ENCODE data around the gene GRK3.

Gene GRK3

DNA sequence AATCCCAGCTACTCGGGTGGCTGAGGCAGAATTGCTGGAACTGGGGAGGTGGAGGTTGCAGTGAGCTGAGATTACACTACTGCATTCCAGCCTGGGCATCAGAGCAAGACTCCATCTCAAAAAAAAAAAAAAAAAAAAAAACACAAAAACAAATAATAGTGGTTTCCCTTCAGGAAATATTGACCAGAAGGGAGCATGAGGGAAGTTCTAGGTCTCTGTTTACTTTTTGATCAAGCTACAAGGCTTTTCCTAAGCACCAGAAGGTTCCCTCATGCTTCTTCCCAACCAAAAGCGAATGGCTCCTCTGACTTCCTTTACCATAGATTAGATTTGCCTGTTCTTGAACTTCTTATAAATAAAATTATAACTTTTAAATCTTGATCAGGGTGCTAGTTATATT is 195.8 kb downstream of the GRK3 start:
- DNase-seq (ENCODE audit: low spot score) = no peak

DNA sequence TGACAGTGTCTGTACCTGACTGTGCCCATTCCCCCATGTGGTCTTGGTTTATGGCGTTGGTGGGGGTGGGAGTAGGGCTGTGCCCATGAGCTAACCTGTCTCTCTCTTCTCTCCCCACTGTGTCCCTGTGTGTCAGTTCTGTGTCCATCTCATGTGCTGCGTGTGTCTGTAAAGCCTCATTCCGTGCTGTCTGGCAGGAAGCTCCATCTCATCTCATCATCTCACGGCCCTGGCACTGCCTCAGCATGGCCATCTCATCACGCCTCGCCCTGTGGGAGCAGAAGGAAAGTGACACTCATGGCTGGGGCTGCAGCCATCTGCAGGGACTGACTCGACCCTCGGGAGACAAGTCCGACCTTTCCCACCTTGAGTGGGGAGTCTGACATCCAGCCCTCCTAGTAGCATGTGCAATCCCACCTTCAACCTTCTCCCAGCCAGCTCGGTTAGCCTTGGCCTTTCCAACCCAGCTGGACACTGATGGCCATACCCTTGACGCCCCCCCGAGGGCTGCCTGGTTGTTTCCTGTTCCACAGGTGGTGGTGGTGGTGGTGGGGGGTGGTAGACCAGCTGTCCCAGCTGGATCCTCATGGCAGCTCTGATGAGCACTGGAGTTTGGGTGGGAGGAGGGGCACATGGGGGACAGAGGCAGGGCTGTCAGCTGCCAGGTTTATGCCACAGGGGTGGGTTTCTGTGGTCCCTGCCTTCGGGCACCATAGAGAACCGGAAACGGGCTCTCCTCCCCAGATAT is 196.5 kb downstream of the GRK3 start:
- no peak for DNase-seq (ENCODE audit: low spot score)

DNA sequence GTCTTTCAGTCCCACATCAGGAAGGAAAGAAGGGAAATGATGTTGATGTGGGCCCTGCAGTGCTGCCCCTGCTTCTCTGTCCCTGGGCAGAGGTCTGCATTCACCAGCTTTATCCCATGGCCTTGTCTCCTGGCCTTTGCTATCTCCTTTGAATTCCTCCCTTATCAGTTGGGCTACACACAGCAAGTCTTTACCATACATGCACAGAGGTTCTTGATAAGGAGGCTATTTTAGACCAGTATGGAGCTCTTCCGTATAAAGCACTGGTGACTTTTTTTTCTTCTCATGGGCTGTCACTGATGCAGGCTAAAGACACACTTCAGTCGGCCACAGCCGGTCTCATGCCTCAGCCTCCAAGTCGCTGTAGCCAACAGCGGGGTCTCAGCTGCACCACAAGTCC is 197.7 kb downstream of the GRK3 start:
- no peak for DNase-seq (ENCODE audit: low spot score)

DNA sequence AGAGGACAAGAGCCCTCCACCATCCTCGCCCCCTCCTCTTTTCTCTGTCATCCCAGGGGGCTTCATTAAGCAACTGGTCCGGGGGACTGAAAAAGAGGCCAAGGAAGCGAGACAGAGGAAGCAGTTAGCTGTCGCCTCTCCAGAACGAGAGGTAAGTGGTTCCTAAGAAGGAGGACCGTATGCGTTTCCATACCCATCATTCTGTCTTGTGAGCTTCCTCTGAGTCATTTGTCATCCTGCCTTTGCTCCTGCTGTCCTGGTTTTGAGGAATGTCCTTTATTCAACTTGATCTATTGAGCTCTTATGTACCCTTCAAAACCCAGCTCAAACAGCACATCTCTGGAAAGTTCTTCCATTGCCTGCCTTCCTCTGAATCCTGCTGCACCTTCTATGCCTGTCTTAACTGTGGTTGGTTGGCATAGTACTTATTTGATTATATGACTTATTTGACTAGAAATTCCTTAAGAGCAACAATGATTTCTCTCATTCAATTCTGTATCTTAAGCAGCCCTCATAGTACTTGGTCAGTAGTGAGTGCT is 198.8 kb downstream of the GRK3 start:
- DNase-seq (ENCODE audit: low spot score) = no peak

DNA sequence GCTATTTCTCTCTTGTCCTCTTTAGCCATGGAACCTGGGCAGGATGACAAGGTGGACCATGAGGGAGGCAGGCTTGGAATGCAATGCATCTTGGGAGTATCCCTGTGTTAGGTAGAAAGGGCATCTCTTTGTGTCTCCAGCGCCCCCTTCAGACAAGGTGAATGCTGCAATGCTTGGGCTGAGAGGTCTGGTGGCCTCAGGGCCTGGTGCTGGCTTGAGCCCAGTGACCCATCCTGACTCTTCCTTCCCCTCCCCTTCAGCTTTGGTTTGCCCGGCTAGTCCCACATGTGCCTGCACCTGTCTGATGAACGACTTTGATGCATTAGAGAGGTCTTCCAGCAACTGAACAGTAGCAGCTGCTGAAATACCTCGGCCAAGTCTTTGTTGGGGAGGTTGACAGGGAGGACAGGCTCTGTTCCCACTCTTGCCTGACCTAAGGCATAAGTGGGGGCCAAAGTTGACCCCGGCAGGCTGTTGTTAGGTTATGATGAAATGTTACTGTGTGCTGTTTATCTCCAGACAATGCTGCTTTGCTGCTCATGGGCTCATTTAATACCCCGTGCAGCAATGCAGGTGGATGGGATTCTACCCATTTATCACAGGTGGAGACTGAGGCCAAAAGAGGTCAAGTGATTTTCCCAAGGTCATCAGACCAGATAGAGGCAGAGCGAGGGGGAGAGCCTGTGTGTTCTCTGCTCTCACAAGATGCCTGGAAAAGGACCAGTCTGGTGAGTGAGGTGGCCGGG is 200.0 kb downstream of the GRK3 start:
- no peak for DNase-seq (ENCODE audit: low spot score)

DNA sequence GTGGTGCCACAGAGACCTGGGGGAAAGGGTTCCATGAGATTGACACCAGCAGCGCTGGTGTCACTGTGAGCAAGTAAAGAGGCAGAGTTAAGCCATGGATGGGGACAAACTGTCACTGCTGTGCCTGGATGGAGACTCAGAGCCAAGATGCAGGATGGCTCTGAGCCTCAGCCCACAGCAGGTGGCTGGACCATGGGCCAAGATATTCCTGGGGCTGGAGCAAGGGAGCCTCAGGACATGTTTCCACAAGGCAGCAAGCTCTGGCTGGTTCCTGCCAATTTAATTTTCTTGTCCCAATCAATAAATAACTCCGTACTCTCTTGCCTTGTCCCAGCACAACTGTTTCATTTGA is 200.5 kb downstream of the GRK3 start:
- no peak for DNase-seq (ENCODE audit: low spot score)

DNA sequence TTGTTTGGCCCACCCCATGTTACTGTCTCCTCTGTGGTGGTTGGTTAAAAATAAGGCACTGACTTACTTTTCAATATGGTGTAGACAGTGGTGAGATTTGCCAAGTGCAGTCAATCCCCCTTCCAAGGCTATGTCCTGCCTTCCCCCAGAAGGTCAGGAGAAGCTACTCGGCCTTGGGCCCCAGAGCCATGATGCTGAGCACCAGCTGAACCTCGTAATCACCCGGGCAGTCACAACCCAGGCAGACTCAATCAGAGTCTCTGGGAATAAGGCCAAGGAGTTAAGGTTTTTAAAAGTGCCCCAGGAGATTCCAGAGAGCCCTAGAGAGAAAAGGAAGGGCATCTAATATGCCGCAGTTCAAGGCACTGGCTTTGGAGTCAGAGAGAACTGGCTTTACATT is 201.3 kb downstream of the GRK3 start:
- no peak for DNase-seq (ENCODE audit: low spot score)

DNA sequence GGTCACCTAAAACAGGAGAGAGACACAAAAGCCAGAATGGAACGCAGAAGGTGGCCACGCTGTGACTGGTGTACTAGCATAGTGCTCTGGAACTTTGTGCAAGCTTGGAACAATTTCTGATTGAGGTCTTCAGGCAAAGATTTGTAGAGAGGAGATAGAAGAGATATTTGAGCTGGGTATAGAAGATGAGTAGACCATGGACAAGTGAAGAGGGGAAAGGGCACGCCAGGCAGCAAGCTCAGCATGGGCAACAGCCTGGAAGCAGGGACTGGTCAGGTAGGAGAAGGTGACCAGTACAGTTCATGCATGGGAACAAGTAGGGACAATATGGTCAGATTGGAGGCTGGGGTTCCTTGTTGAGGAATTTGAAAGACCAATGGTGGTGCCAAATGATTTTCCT is 201.9 kb downstream of the GRK3 start:
- no peak for DNase-seq (ENCODE audit: low spot score)

DNA sequence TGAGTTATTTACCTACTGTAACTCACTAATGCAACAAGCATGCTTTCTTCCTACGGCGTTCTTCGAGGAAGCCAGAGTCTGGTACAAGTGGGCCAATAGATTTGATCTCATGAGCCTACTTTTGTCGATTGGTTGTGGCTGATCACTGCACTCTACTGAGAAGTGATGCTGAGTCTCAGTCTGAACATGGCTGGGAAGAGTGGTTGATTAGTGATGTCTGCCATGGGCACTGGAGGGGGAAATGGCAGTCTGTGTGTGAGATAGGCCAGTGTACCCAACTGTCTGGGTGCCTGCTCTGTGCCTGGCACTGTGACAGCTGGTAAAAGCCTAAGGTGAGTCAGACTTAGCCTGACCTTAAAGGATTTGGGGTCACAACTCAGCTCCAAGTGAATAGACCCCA is 205.9 kb downstream of the GRK3 start:
- DNase-seq (ENCODE audit: low spot score) = no peak

DNA sequence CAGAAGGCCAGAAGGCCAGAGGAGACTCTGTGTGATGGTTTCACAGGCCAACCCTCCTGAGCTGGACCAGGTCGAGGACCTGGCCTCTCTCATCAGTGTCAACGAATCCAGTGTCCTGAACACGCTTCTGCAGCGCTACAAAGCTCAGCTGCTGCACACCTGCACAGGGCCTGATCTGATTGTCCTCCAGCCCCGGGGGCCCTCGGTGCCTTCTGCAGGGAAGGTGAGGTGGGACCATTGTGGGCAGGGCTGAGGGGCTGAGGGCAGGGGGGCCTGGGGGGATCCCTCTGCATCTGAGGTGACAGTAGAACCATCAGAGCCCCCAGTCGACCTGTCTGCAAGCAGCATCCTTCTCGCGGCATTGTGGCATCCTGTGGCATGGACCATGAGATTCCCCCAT is 207.8 kb downstream of the GRK3 start:
- DNase-seq (ENCODE audit: low spot score) = no peak

DNA sequence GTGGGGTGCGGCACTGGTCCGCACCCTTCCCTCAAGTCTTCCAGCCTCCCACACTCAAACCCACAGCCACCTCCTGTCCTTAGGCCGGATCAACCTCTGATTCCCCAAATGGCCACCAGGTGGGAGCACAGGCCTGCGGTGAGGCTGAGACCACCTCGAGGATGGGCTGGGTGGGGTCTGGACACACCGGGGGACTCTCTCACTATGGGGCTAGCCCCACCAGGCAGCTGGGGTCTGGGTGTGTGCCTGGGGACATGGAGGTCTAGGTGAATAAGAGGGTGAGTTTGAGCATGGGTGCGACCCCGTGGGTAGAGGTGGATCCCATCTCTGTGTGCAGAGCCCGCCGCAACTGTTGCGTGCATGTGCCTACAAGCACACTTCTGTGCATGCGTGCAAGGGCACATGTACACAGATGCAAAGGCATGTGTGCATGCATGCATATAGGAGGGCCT is 210.1 kb downstream of the GRK3 start:
- DNase-seq (ENCODE audit: low spot score) = no peak

DNA sequence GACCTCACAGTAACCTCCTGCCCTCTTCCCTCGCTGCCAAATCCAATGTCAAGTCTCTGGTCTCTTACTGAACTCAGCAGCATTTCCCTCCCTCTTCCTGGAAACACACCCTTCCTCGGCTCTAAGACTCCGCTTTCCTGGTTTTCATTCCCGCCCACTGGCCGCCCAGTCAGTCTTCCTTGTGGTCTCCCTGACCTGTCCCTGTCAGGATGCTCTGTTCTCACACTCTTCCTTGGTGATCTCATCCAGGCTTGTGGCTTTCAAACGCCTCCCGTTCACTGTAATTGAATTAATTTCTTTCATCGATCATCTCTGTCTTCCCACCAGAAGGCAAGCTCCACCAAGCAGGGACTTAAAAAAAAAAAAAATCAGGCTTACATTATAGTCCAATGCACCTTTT is 211.1 kb downstream of the GRK3 start:
- DNase-seq (ENCODE audit: low spot score) = no peak

DNA sequence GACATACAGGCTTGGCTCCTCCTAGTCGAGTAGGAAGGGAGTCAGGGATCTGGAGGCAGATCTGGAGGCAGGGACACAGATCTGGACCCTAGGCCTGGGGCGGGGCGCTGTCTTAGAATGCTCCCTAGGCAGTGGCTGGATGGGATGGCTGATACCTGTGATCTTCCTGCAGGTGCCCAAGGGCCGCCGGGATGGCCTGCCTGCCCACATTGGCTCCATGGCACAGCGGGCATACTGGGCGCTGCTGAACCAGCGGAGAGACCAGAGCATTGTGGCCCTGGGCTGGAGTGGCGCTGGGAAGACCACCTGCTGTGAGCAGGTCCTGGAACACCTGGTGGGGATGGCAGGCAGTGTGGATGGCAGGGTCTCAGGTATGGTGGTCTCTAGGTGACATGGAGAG is 212.9 kb downstream of the GRK3 start:
- no peak for DNase-seq (ENCODE audit: low spot score)

DNA sequence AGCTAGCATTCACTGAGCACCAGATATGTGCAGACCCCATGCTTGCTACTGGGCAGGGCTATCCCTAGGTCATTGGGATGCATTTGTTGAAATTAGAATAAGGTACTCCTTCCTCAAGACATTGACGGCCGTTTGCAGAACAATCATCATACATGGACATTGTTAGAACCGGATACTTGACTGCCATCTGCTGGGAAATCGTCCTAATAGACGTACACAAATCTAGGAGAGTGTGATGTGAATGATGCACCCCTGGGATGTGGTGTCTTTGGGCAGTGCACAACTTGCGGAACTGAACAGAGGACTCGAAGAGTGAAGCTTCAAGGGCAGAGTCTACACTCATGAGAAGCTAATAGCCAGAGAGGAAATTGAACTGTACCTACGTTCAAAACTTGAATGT is 213.4 kb downstream of the GRK3 start:
- DNase-seq (ENCODE audit: low spot score) = no peak
